WERI-Rb-1 (cell line): ENCODE measurements around the gene SLC12A5.

ENCODE experiments used
- DNase-seq: peaks from one replicate; pipeline ENCODE4 v3.0.0-alpha.2; 2020
- H3K27ac ChIP-seq: fragments of 250-450 bp; sonication (Bioruptor Pico); 2 replicates; pipeline ENCODE4 v1.5.1; 2020; ENCODE audit warnings: mild to moderate bottlenecking, moderate library complexity
- H3K27me3 ChIP-seq: fragments of 250-450 bp; sonication (Bioruptor Pico); 2 replicates; pipeline ENCODE4 v1.5.1; 2021; ENCODE audit warnings: mild to moderate bottlenecking, low read depth, moderate library complexity; ENCODE audit not compliant: insufficient read depth, severe bottlenecking
- H3K36me3 ChIP-seq: fragments of 250-450 bp; sonication (Bioruptor Pico); 2 replicates; pipeline ENCODE4 v1.5.1; 2020; ENCODE audit warnings: mild to moderate bottlenecking, moderate library complexity
- H3K4me3 ChIP-seq: 2 replicates; pipeline ENCODE4 v1.5.1; 2011; ENCODE audit warnings: low read depth, mild to moderate bottlenecking, control low read depth, low read length
- H3K9me3 ChIP-seq: fragments of 250-450 bp; sonication (Bioruptor Pico); 2 replicates; pipeline ENCODE4 v1.5.1; 2021; ENCODE audit warnings: mild to moderate bottlenecking, moderate library complexity; ENCODE audit not compliant: severe bottlenecking
- CTCF ChIP-seq: IDR thresholded peaks from 2 replicates; pipeline ENCODE4 v1.5.1; 2011; ENCODE audit warnings: low read depth, mild to moderate bottlenecking, control low read depth, inconsistent platforms, low read length

The SLC12A5 gene

GRCh38 chr20:46004889-46005473 is 24.0 kb upstream of the SLC12A5 start:
- no peaks in the 10 kb centered on the region for H3K36me3 ChIP-seq
- no peak overlapping the region for H3K27ac ChIP-seq
- TF ChIP-seq CTCF: no peak
- H3K27me3 ChIP-seq: no peaks in the 10 kb centered on the region
- no peaks in the 10 kb centered on the region for H3K9me3 ChIP-seq
- H3K4me3 ChIP-seq: no peak overlapping the region
- no peak for DNase-seq

GRCh38 chr20:46006022-46006705 is 22.9 kb upstream of the SLC12A5 start:
- H3K9me3 ChIP-seq: no peaks in the 10 kb centered on the region
- DNase-seq: no peak
- no peaks in the 10 kb centered on the region for H3K27me3 ChIP-seq
- TF ChIP-seq CTCF: no peak
- no peak overlapping the region for H3K4me3 ChIP-seq
- no peak overlapping the region for H3K27ac ChIP-seq
- H3K36me3 ChIP-seq: no peaks in the 10 kb centered on the region

- Histone ChIP-seq H3K27me3 (no peaks in the 10 kb centered on the region), H3K27ac (no peak overlapping the region), H3K9me3 (no peaks in the 10 kb centered on the region), H3K36me3 (no peaks in the 10 kb centered on the region), H3K4me3 (no peak overlapping the region)
- no peak for DNase-seq
- no peak for TF ChIP-seq CTCF
Measured at GRCh38 chr20:46006964-46007363, 22.1 kb upstream of the SLC12A5 start.

GRCh38 chr20:46007671-46008070 is 21.3 kb upstream of the SLC12A5 start:
- Histone ChIP-seq H3K36me3 (no peaks in the 10 kb centered on the region), H3K27me3 (no peaks in the 10 kb centered on the region), H3K4me3 (no peak overlapping the region), H3K9me3 (no peaks in the 10 kb centered on the region), H3K27ac (no peak overlapping the region)
- no peak for DNase-seq
- no peak for TF ChIP-seq CTCF

- H3K9me3 ChIP-seq: no peaks in the 10 kb centered on the region
- H3K27me3 ChIP-seq: no peaks in the 10 kb centered on the region
- DNase-seq: no peak
- no peak overlapping the region for H3K27ac ChIP-seq
- no peak overlapping the region for H3K4me3 ChIP-seq
- TF ChIP-seq CTCF: no peak
- no peaks in the 10 kb centered on the region for H3K36me3 ChIP-seq
Measured at GRCh38 chr20:46009816-46010215, 19.2 kb upstream of the SLC12A5 start.
